C4-2B (cell line): ENCODE results near the gene SSBP3.

ENCODE experiments used
- CTCF ChIP-seq: fragments of 450-650 bp; conservative IDR thresholded peaks from 2 replicates; pipeline ENCODE4 v1.5.1; 2017; ENCODE audit warnings: mild to moderate bottlenecking
- ZFX ChIP-seq: fragments of 450-650 bp; IDR thresholded peaks from 2 replicates; pipeline ENCODE4 v1.6.1; 2017

- TF ChIP-seq CTCF (no peak), ZFX (no peak)
These were observed 81.7 kb downstream of the SSBP3 start for GRCh38 chr1:54324251-54325140.
